HG03196 (cell line): ENCODE data around the gene MRPL55.

Source experiments
- ATAC-seq: cut with Tn5 transposase; IDR thresholded peaks from one replicate; pipeline ENCODE4 v1.9.1; 2021; ENCODE audit not compliant: unreplicated experiment

MRPL55 gene

DNA sequence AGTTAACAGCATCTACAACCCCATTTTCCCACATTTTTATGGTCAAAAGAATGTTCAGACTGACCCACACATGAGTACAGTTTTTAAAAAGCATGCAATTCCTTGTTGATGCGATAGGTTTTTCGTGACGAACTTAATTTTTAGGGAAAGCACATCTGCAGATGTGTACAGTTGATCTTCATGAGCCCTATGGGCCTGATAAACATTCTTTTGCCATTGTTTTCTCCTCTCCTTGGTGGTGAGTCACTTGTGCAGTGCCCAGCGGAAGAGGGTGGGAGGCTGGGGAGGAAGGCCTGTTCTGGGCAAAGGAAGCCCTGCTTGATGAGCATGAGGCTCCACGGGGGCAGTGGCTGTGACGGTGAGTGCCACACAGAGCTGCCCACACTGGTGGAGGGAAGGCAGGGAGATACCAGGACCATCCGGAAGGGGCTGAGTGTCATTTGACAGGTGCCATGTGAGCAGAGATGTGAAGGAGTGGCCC, 21.3 kb downstream of the MRPL55 start:
- no peak for ATAC-seq

- ATAC-seq, result no peak
These were observed 23.7 kb downstream of the MRPL55 start for GRCh38 chr1:228085287-228085951.

- ATAC-seq, result no peak
These were observed 24.3 kb downstream of the MRPL55 start for GRCh38 chr1:228084797-228085196.

- no peak for ATAC-seq
These were observed 24.8 kb downstream of the MRPL55 start for GRCh38 chr1:228084325-228084724.

- no peak for ATAC-seq
These were observed 25.2 kb downstream of the MRPL55 start for GRCh38 chr1:228083871-228084278.

- peak; percentile 25 for ATAC-seq
These were observed 25.9 kb downstream of the MRPL55 start for GRCh38 chr1:228082918-228083870.

DNA sequence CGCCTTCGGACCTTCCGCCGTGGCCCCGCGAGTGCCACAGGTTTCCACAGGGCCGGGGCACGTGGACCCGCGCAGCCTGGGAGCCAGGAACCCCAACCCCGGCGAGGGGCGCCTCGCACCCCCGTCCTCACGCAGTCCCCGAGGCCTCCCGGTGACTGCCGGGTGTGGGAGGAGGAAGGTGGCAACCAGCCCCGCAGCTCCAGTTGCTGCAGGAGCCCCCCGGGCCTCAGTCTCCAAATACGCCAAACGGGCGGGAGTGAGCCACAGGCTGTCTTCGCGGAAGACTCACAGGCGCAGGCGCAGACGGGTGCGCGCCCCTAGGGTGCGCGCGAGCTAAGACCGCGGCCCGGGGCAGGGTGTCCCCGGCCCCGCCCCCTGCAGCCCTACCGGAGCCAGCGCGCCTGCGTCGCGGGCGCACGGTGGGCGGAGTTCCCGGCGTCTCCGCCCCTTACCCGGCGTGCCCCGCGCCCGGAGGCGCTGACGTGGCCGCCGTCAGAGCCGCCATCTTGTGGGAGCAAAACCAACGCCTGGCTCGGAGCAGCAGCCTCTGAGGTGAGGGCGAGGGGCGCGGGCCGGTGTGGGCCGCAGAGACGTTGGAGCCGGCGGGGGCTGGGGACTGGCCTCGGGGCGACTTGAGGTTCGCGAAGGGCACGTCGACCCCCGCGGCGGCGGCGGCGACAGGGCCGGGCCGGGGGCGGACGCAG, 26.7 kb downstream of the MRPL55 start, which contains the start of gene ARF1:
Gene ARF1 (plus strand): TSS at position 495 of the 704 bp plus-strand sequence. CDS start 14,407 bp downstream, outside the sequence.
- peak; percentile 68 for ATAC-seq

DNA sequence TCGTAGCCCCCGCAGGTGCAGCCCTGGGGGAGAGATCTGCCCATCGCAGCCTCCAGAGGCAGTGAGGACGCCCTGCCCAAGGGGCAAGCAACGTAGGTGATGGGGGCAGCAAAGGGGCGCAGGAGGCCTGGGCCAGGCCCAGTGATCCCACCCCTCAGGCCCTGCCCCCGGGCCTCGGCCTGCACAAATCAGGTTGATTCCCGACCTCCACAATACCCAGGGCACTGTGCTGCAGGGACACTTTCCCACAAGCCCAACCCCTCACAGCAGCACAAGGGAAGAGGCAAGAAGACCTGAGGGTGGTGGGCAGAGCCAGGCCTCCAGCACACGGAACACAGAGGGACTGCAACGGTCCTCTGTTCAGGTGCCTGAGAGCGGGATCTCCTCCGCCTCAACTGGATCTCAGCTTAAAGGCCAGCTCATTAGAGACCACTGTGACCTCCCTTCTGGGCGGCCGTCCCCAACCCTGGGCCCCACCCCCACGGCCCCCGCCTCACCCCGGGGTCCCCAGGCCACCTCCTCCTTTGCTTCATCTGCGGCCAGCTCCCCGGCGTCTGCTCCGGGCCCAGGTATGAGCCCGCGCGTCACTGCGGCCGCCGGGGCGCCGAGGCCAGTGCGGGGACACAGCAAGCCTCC, 27.4 kb downstream of the MRPL55 start:
- ATAC-seq, result peak; percentile 10

- ATAC-seq, result no peak
These were observed 28.0 kb downstream of the MRPL55 start for GRCh38 chr1:228081144-228081543.

DNA sequence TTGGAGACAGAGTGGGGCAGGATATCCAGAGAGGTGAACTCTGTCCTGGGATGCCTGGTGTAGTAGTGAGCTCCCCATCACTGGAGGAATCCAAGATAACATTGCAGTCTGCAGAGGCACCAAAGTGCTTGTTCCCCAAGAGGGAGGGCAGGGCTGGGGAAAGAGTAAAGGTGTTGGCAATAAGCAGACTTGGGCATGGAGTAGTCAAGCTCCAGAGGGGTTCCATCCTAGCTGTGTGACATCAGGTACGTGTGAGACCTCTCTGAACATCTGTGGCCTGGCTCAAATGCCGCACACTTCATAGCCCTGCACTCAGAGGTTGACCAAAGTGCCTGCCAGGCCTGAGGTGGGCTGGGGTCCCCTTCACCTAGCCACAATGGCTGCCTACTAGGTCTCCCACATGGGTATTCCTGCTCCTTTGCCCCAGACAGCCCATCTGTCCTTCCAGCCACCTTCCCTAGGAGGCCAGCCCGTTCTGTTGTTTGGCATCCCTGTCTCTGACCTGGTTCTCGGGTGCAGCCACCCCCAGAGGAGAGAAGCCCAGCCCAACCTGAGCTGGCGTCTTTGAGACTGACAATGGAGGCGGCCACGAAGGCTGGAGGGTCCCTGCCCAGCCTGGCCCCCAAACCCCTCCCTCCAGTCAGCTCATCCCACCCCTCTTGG, 29.4 kb downstream of the MRPL55 start:
- no peak for ATAC-seq

- no peak for ATAC-seq
These were observed 30.1 kb downstream of the MRPL55 start for GRCh38 chr1:228079013-228079412.

GRCh38 chr1:228077565-228078330, 31.4 kb downstream of the MRPL55 start:
- ATAC-seq, result no peak

DNA sequence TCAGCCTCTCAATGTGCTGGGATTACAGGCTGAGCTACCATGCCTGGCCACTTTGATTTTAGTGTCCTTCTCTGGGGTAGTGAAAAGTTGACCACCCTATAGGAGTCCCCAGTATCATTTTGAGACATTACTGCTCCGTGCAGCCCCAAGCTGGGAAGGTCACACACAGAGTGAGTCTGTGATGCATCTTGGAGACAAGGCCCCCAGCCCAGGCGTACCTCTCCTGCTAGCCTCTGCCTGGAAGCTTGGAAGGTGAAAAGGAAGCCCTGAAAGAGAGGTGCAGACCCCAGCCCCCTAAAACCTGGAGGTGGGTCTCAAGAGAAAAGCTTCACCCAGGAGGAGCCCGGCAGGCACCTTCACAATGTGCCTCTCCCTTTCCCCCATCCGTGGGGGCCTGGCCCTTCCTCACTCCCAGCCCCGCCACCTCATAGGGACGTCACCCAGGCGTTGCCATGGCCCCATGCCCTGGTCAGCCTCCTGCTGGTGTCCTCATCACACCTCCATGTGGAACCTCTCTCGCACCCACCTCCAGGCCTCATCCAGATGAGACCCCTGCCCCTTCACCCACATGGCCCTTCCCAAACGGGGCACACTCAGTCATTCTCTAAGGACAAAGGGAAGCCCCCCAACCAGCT, 32.2 kb downstream of the MRPL55 start:
- ATAC-seq, result no peak

DNA sequence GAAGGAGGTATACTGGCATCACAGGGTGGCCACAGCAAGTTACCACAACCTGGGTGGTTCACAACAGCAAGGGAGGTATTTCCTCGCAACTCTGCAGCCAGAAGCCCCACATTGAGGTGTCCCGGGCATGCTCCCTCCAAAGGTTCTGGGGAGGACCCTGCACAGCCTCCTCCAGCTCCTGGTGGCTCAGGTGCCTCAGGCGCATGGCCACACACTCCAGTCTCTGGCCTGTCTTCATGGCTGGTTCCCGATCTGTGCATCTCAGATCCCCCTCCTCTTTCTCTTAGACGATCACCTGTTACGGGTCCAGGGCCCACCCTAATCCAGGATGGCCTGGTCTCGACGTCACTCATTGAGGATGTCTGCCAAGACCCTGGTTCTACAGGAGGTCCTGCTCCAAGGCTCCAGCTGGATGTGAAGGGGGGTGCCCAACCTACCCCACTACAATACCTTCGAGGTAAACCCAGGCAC, 33.3 kb downstream of the MRPL55 start:
- no peak for ATAC-seq

- no peak for ATAC-seq
These were observed 34.0 kb downstream of the MRPL55 start for GRCh38 chr1:228074954-228075730.

DNA sequence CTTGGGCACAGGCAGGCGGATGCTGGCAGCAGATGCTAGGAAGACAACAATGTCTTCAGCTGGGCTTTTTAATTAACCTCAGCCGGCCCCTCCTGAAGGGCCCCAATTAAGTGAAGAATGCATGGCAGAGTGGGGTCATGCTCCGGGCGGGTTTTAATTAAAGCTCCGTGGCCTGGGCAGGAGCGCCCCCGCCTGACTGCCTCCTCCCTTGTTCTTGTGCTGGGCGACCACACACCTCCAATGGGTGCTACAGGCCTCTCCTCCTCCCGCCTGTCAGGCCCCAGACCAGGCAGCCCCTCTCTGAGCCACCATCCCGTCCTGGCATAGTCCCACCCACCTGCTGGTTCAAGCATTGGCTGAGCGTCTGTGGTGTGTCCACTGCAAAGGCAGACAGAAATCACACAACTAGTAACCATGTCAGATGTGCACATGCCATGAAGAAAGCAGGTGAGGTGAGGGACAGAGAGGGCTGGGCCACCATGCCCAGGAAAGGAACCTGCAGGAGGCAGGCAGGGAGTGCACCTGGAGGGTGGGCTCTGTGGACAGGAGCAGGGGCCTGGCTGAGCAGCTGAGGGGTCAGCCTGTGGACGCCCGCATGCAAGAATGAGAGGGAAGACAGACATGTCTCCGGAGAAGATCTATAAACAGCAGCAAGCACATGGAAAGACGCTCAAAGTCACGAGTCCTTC, 35.1 kb downstream of the MRPL55 start:
- no peak for ATAC-seq

DNA sequence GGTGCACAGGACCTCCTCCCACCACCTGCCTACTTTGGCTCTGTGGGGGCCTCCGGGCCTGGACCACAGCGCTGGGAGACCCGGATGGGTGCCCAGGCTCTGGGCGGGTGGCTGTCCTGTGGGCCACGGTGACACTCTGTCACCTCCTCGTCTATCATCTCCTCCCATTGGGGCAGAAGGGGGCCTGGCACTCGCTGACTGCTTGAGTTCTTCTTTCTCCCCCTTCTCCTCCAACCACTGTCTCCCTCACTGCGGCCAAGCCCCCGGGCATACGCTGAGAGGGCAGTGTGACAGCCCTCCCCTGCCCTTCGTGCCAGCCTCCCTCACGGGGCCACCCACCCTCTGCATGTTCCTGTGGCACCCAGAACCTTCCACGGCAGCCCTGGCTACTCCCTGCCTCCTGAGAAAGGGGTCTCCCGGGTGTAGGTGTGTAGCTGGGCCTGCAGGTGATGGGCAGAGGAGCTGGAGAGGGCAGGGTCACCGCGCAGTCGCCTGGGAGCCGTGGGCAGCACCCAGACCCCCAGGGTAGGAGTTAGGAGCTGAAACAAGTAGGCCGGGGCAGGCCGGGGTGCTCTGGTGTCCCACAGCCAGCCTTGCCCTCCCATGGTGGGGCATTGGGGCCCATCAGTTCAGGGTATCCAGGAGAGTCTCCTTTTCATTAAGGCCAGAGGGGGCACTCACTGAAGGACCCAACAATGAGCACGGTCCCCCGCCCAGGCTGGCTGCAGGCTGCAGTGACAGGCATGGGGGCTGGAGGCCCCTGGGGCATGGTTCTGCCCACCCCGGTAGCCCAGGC, 35.8 kb downstream of the MRPL55 start:
- ATAC-seq, result no peak
